Activated naive CD4-positive, alpha-beta T cell treated with anti-CD3 and anti-CD28 coated beads, Interleukin-2, amount 50 U/mL, for 16 hours (primary cell): ENCODE data around the gene BAG3.

Experiments
- DNase-seq: peaks from one replicate; pipeline ENCODE4 v3.0.0-alpha.2; 2020

BAG3 gene

DNA sequence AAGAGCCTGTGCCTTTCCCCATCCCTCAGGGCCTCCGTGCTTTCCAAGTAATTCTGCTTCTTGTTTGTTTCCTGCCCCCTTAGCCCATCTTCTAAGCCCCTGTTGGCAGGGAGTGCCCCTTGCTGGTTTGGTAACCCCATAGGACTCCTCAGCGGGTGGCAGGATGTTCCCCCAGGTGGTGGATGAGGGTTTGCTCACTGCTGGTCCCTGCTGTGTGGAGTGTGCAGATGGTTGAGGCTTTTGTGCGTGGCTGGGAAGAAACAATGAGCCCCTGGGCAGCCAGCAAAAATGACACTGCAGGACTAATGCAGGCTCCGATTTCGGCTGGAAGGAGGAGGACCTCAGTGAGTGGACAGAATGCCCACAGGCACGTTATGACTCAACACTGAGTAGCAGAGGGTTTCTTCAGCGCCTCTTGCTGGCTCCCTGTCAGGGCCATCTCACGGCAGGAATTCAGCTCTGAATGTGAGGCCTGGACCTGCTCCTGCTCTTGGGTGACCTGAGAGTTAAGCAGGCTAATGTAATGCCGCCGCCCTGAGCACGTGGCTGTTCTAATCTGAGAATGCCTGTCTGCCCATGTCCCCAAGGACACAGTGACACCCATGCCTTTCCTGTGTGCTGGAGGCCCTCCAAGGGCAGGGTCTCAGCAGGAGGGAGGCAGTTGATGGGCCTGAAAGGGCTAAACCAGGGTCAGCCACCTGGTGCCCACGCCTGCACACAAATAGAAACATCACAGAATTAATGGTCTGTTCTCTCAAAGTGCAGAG, 16.6 kb downstream of the BAG3 start:
- DNase-seq, result no peak

DNA sequence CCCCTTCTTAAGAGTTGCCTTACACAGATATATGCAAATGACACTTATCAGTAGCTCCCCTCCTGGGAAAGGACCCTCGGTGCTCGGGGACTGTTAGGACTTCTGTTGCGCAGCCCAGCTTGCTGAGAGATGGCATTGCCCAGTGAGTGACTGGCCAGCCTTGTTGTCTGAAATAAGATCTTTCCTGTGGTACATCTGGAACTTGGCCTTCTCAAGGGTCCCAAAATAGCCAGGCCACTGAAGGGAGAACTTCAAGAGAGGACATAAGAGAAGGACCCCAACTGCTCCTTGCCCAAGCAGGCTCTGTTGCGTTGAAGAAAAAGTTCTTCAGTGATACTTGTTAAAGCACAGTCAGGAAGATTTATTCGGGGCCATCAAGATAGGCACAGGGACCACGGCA, 17.3 kb downstream of the BAG3 start:
- no peak for DNase-seq

DNA sequence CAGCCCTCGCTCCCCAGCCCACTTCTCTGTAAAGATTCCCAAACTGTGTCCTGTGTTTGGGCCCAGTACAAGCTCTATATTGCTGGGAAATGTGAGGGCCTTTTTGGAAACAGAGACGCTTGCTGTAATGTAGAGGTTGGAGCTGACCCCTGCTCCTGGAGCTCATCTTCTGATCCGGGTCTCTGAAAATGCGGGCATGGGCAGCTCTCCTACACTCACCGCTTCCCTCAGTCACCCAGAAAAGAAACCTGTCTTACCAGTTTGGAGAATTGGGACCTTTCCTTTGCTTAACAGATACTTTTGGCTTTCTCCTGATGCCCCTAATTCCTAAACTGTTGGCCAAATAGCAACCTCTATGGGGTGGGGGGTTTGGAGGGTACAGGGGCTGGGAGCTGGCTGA, 18.2 kb downstream of the BAG3 start:
- no peak for DNase-seq

DNA sequence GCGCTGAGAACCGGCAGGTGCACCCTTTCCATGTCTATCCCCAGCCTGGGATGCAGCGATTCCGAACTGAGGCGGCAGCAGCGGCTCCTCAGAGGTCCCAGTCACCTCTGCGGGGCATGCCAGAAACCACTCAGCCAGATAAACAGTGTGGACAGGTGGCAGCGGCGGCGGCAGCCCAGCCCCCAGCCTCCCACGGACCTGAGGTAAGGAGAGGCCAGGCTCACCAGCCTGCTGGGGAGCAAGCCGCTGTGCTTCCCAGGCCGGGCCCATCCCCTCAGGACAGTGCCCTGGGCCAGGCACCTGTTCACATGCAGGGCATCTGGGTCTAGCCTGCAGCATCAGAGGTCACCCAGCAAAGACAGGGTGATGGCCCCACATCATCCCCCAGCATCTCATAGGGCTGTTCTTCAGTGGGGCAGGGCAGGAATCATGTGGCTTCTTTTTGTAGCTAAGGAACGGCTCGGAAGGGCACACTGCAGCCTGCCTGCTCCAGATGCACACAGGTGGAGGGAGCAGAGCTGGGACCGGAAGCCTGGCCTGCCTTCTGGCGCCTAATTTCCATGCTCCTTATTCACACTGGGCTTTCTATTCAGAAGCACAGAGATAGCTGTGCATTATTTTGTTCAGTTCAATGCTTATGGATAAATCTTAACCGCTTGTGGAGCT, 18.9 kb downstream of the BAG3 start:
- no peak for DNase-seq

- DNase-seq, result no peak
These were observed 19.5 kb downstream of the BAG3 start for GRCh38 chr10:119670717-119671116.

- DNase-seq, result no peak
These were observed 20.2 kb downstream of the BAG3 start for GRCh38 chr10:119671381-119671780.

GRCh38 chr10:119672291-119672690, 21.1 kb downstream of the BAG3 start:
- no peak for DNase-seq

DNA sequence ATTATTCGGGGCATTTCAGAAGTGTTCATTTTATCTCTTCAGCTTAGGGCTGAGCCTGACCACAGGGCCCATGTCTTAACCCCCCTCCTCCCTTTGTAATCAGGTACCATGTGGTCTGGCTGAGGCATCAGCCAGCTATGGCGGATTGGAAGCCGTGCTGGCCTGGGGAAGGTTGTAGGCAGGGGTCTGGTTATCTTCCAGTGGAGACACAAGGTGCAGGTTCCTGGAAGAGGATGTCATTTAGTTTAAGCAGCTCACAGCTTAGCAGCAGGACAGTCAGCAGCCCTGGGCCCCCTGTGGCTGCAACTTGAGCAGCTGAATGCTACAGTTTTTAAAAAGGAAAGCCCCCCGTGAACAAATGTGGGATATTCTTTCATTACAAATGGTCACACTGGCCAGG, 22.1 kb downstream of the BAG3 start:
- DNase-seq, result no peak

DNA sequence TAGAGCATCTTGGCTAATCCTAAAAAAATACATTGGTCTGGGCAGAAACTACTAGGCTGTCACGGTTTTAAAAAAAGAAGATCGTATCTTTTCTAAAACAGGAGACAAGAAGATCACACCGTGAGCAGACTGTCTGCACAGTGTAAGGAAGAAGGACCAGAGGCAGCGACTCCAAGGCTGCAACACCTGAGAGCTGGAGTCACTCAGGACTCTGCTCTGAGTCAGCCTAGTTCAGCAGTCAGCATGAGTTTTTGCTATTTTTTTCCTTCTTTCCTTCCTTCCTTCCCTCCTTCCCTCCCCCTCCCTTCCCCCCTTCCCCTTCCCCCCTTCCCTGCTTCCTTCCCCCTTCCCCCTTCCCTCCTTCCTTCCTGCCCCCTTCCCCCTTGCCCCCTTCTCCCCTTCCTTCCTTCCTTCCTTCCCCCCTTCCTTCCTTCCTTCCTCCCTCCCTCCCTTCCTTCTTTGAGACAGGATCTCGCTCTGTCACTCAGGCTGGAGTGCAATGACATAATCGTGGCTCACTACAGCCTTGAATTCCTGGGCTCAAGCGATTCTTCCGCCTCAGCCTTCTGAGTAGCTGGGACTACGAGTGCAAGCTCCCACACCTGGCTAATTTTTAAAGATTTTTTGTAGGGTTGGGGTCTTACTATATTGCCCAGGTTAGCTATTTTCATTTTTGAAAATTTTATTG, 24.4 kb downstream of the BAG3 start:
- no peak for DNase-seq

GRCh38 chr10:119677126-119677525, 25.9 kb downstream of the BAG3 start:
- no peak for DNase-seq

DNA sequence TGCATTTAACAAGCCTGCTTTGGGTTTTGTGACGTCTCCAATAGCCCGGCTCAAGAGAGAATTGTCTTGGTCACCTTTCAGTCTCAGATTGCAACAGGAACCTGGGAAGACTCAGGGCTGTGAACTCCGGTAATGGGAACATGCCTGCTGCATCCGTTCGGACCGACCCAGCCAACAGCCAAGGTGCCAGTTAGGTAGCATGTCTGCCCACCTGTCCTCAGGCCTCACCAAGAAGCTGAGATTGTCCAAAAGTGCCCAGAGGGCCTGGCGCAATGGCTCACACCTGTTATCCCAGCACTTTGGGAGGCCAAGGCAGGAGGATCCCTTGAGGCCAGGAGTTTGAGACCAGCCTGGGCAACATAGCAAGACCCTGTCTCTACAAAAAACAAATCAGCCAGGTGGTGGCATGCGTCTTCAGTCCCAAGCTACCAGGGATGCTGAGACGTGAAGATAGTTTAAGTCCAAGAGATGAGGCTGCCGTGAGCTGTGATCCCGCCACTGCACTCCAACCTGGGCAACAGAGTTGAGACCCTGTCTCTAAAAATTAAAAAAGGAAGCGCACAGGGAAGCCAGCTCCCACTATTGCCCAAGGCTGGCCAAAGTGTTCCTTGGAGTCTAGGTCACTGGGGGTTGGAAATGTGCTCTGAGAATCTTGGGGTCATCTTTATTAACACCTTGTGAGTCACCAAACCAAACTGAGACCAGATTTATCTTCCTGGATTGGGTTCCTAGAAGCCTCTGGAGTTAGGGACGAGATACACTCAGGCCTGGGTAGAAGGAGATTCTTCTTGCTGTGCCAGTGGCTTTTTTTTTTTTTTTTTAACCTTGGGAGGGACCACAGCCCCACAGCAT, 26.9 kb downstream of the BAG3 start:
- DNase-seq, result no peak

- no peak for DNase-seq
These were observed 28.3 kb downstream of the BAG3 start for GRCh38 chr10:119679480-119679829.

DNA sequence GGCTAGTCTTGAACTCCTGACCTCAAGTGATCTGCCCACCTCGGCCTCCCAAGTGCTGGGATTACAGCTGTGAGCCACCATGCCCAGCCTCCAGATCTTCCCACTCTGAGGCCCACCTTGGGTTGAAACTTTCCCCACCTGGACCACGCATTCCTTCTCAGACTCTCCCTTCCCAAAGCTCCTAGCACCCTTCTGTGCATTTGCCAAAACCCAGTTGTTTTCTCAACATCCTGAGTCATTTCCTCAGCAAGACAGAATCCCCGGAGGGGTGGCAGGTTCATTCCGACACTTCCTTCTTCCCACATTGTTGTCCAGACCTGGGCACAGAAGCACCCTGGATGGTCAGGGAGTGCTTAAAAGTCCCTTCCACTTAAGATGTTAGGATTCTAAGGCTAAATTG, 28.9 kb downstream of the BAG3 start:
- DNase-seq, result no peak

GRCh38 chr10:119680650-119681081, 29.5 kb downstream of the BAG3 start:
- no peak for DNase-seq

GRCh38 chr10:119686465-119687191, 35.4 kb downstream of the BAG3 start:
- DNase-seq, result peak; percentile 89

DNA sequence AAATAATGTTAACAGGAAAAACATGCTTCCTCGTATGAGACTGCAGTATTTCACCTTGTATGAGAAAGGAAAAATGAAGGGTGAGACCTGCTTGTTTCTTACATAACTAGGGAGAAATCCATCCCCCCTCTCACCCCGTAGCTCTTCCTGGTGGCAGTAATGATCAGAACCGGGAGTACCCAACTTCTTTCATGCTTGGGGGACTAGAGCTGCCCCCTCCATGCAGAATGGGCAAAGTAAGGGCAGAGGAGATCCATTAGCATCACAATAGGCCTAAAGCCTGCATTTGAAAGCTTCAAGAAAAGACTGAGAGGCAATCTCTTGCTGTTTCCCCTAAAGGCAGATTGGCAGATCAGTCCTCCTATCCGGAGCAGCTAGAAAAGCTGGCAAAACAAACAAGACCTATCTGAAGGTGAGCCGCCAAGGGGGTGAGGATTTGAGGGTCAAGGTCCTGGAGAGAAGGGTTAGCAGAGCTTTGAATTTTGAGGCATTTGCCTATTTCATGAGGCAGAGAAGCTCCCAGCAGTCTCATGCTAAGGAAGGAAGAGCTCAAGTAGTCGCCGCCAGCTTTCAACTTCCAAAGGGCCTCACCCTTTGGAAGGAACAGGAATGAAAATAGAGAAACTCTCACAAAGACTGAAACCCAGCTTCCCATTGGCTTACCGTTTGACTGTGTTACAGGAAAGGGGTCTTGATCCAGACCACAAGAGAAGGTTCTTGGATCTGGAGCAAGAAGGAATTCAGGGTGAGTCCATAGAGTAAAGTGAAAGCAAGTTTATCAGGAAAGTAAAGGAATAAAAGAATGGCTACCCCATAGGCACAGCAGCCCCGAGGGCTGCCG, 36.2 kb downstream of the BAG3 start:
- DNase-seq, result no peak

GRCh38 chr10:119688033-119688508, 36.9 kb downstream of the BAG3 start:
- DNase-seq, result no peak

DNA sequence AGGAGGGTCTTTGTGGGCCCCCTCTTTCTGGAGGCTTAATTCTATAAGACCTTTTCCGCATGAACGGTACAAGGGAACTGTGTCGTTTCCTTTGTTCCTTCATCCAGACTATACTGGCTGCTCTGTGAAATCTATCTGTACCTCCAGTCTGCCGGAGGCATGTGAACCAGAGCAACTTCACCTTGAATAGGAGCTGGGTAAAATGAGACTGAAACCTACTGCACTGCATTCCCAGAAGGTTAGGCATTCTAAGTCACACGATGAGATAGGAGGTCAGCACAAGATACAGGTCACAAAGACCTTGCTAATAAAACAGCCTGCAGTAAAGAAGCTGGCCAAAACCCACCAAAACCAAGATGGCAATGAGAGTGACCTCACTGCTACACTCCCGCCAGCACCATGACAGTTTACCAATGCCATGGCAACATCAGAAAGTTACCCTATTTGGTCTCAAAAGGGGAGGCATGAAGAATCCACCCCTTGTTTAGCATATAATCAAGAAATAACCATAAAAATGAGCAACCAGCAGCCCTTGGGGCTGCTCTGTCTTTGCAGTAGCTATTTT, 37.9 kb downstream of the BAG3 start:
- no peak for DNase-seq

- no peak for DNase-seq
These were observed 40.5 kb downstream of the BAG3 start for GRCh38 chr10:119691726-119692125.

DNA sequence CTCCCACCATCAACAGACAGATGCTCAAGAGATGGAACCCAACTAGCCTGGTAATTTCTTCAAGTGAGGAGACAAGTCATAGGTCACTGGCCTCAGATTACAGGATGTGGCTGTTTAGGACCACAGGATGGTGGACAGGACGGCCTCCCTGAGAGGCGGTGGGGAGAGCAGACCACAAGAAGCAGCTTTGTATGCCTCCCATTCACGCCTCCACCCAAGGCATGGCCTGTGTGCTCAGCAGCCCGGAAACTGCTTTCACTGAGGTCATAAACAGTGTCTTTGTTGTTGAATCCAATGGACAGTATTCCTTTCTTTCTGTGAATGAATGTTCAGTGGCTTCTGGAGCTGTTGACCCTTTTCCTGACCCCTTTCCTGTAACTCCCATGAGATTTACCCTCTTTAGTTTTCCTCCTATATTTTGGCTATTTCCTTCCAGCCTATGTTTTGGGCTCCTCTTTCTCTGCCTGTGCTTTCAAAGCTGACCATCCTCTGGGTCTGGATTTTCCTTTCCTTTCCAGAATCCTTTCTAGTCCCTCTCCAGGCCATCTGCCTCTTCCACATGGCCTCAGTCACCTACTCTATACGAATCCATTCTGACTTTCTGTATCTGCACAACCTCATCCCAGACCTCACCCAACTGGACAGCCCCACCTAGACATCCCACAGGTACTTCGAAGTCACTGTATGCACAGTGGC, 42.2 kb downstream of the BAG3 start:
- no peak for DNase-seq
